HepG2 (cell line): Measurements from ENCODE around the gene TUBB3. TPM values are rescaled to one million over a fixed set of nuclear protein-coding genes. Genes with fewer than 3 reads are reported as not detected.

Source experiments
- HHEX ChIP-seq: IDR thresholded peaks from 2 replicates; pipeline ENCODE4 v1.6.1; 2016; ENCODE audit warnings: control low read depth
- HNF1B ChIP-seq: sonication (generic); formaldehyde crosslinking; IDR thresholded peaks from 2 replicates; pipeline ENCODE4 v1.5.1; 2020; ENCODE audit warnings: mild to moderate bottlenecking, moderate library complexity, missing genetic modification reagents
- HNRNPL ChIP-seq: fragments of 200-400 bp; formaldehyde crosslinking; IDR thresholded peaks from 2 replicates; pipeline ENCODE4 v1.6.1; 2017; ENCODE audit warnings: mild to moderate bottlenecking, low read depth, low read length
- KMT2A ChIP-seq: sonication (generic); formaldehyde crosslinking; IDR thresholded peaks from 2 replicates; pipeline ENCODE4 v1.4.0; 2020; ENCODE audit warnings: missing genetic modification reagents
- MATR3 ChIP-seq: sonication (generic); formaldehyde crosslinking; IDR thresholded peaks from 2 replicates; pipeline ENCODE4 v1.4.0; 2020; ENCODE audit warnings: missing genetic modification reagents
- MTA3 ChIP-seq: sonication (generic); formaldehyde crosslinking; IDR thresholded peaks from 2 replicates; pipeline ENCODE4 v1.4.0; 2020; ENCODE audit warnings: missing genetic modification reagents
- NR3C1 ChIP-seq: sonication (generic); formaldehyde crosslinking; IDR thresholded peaks from 2 replicates; pipeline ENCODE4 v1.4.0; 2020; ENCODE audit warnings: missing genetic modification reagents
- PCBP1 ChIP-seq: fragments of 200-400 bp; formaldehyde crosslinking; IDR thresholded peaks from 2 replicates; pipeline ENCODE4 v1.6.1; 2017; ENCODE audit warnings: mild to moderate bottlenecking, low read depth, low read length, borderline replicate concordance
- RFXANK ChIP-seq: IDR thresholded peaks from 2 replicates; pipeline ENCODE4 v1.6.1; 2016
- SIN3B ChIP-seq: fragments of 150-350 bp; IDR thresholded peaks from 2 replicates; pipeline ENCODE4 v1.6.1; 2014; ENCODE audit warnings: low read length
- STAT5B ChIP-seq: sonication (generic); formaldehyde crosslinking; IDR thresholded peaks from 2 replicates; pipeline ENCODE4 v1.4.0; 2020; ENCODE audit warnings: missing genetic modification reagents
- ZFP91 ChIP-seq: sonication (generic); formaldehyde crosslinking; IDR thresholded peaks from 2 replicates; pipeline ENCODE4 v1.9.0; 2022; ENCODE audit warnings: missing genetic modification reagents, mild to moderate bottlenecking, borderline replicate concordance
- ZNF331 ChIP-seq: sonication (generic); formaldehyde crosslinking; IDR thresholded peaks from 2 replicates; pipeline ENCODE4 v1.4.0; 2020; ENCODE audit warnings: missing genetic modification reagents
- ZNF350 ChIP-seq: sonication (generic); formaldehyde crosslinking; IDR thresholded peaks from 2 replicates; pipeline ENCODE4 v1.4.0; 2020; ENCODE audit warnings: mild to moderate bottlenecking, low read depth, missing genetic modification reagents, borderline replicate concordance
- ZNF430 ChIP-seq: sonication (generic); formaldehyde crosslinking; IDR thresholded peaks from 2 replicates; pipeline ENCODE4 v1.9.0; 2021; ENCODE audit warnings: mild to moderate bottlenecking, missing genetic modification reagents
- ZNF431 ChIP-seq: sonication (generic); formaldehyde crosslinking; IDR thresholded peaks from 2 replicates; pipeline ENCODE4 v1.9.0; 2022; ENCODE audit warnings: missing genetic modification reagents, low read depth, mild to moderate bottlenecking, borderline replicate concordance
- ZNF563 ChIP-seq: sonication (generic); formaldehyde crosslinking; IDR thresholded peaks from 2 replicates; pipeline ENCODE4 v1.8.0; 2022; ENCODE audit warnings: mild to moderate bottlenecking, moderate library complexity, missing genetic modification reagents
- ZNF589 ChIP-seq: sonication (generic); formaldehyde crosslinking; conservative IDR thresholded peaks from 2 replicates; pipeline ENCODE4 v1.8.0; 2022; ENCODE audit warnings: mild to moderate bottlenecking, moderate library complexity, missing genetic modification reagents
- ZNF883 ChIP-seq: sonication (generic); formaldehyde crosslinking; IDR thresholded peaks from 2 replicates; pipeline ENCODE4 v1.5.1; 2020; ENCODE audit warnings: mild to moderate bottlenecking, missing genetic modification reagents; ENCODE audit errors: not compliant biosample characterization
- ZSCAN29 ChIP-seq: sonication (generic); formaldehyde crosslinking; conservative IDR thresholded peaks from 2 replicates; pipeline ENCODE4 v1.4.0; 2020; ENCODE audit warnings: mild to moderate bottlenecking, missing genetic modification reagents
- ZSCAN31 ChIP-seq: sonication (generic); formaldehyde crosslinking; IDR thresholded peaks from 2 replicates; pipeline ENCODE4 v1.5.0; 2020; ENCODE audit warnings: low read depth, mild to moderate bottlenecking, missing genetic modification reagents
- polyA plus RNA-seq, 8 experiments: library from polyadenylated mRNA; depleted of rRNA in 3 of 8; stranded (reverse) in 7 of 8; unstranded in 1 of 8; fragments of >200 nt; fragmentation: Illumina TruSeq in 4 of 8; extraction: Trizol in 4 of 8; gene quantifications; 2 replicates each; pipeline versions ENCODE4 v1.2.1 to v1.2.3, GENCODE V29; 2011 to 2016; ENCODE audit warnings: low read depth in 4 of 8, missing spikeins in 1 of 8, mixed read lengths in 1 of 8; ENCODE audit not compliant: insufficient read depth in 1 of 8
- total RNA-seq, 5 experiments: library from RNA; depleted of rRNA; stranded (reverse); fragments of >200 nt; fragmentation: Illumina TruSeq; extraction: Trizol; gene quantifications; 2 replicates each; pipeline ENCODE4 v1.2.3, GENCODE V29; 2016; ENCODE audit warnings: low read depth in 1 of 5
- TF ChIP-seq, protein P1 (sequence below): sonication (generic); formaldehyde crosslinking; IDR thresholded peaks from 2 replicates; pipeline ENCODE4 v1.9.0; 2021; ENCODE audit warnings: missing genetic modification reagents, mild to moderate bottlenecking, borderline replicate concordance
- TF ChIP-seq, protein P2 (sequence below): IDR thresholded peaks from 2 replicates; pipeline ENCODE4 v1.6.1; 2012; ENCODE audit warnings: inconsistent platforms

Gene TUBB3
- total and polyA plus RNA-seq, 2 of the 13 experiments (the other 11 are each of a cell fraction or from before 2014, with no cell fraction given), result 110 to 185 TPM

DNA sequence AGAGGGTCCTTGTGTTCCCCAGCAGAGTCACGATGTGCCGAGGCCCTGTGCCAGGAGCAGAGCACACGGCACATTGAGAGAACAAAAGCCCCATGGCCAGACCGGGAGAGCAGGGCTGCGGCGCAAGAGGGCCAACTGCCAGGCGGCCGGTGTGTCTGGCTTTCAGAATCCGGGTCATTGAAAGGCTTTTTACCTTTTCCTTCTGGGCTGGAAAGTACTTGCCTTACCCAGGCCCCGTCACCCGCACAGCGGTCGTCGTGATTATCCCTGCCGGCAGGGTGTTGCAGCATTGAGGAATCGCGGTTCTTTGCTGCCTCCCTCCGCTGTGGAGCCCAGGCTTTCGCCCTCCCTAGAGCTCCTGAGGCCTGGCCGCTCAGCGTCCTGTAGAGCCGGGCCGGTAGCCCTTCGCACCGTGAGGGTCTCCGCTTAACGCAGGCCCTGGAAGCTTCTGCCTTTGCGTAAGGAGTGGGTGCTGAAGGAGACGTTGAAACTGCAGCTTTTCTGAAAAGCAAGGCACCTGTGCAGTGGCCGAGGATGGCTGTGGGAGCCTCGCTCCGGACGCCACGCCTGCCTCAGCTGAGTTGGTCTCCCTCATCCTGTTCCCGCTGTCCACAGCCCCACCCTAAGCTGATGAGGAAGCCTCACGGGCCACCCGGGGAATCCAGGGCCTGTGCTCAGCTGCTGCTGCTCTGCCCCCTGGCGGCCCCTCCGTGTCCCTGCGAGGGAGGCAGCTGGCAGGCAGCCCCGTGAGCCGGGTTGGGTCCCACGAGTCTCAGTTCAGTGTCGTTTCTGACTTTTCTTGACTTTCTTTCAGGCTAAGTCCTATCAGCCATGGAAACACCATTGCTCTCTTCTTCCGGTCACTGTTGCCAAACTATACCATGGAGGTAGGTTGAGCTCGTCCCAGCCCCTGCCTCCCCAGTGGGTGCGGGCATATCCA, 13.1 kb upstream of the TUBB3 start (continued):
- TF ChIP-seq SIN3B, result no peak
- no peak for TF ChIP-seq ZNF563 (CRISPR knock-in tag)
- TF ChIP-seq RFXANK (CRISPR knock-in tag), result no peak
- TF ChIP-seq PCBP1, result no peak
- TF ChIP-seq ZNF350 (CRISPR knock-in tag), result peak; percentile 54; the same call in 1 of the 2 replicates
- TF ChIP-seq ZFP91 (CRISPR knock-in tag), result peak; percentile 37; the same call in 1 of the 2 replicates
- TF ChIP-seq, protein P1, sequence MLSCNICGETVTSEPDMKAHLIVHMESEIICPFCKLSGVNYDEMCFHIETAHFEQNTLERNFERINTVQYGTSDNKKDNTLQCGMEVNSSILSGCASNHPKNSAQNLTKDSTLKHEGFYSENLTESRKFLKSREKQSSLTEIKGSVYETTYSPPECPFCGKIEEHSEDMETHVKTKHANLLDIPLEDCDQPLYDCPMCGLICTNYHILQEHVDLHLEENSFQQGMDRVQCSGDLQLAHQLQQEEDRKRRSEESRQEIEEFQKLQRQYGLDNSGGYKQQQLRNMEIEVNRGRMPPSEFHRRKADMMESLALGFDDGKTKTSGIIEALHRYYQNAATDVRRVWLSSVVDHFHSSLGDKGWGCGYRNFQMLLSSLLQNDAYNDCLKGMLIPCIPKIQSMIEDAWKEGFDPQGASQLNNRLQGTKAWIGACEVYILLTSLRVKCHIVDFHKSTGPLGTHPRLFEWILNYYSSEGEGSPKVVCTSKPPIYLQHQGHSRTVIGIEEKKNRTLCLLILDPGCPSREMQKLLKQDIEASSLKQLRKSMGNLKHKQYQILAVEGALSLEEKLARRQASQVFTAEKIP (CRISPR knock-in tag), result no peak
- TF ChIP-seq HNF1B (CRISPR knock-in tag), result peak; percentile 79
- no peak for TF ChIP-seq ZNF430
- peak; percentile 74 for TF ChIP-seq ZNF883 (CRISPR knock-in tag)
- no peak for TF ChIP-seq ZNF431 (CRISPR knock-in tag)
- TF ChIP-seq MATR3 (CRISPR knock-in tag), result no peak
- TF ChIP-seq, protein P2, sequence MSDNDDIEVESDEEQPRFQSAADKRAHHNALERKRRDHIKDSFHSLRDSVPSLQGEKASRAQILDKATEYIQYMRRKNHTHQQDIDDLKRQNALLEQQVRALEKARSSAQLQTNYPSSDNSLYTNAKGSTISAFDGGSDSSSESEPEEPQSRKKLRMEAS, result no peak; the same call in 1 of the 2 replicates
- TF ChIP-seq HHEX (CRISPR knock-in tag), result no peak
- 0 out of 2 replicates have a peak, but pooled peaks have one; percentile 28 for TF ChIP-seq KMT2A (CRISPR knock-in tag)
- no peak for TF ChIP-seq ZSCAN31
- peak; percentile 39; the same call in 1 of the 2 replicates for TF ChIP-seq ZNF331 (CRISPR knock-in tag)
- TF ChIP-seq ZNF589 (CRISPR knock-in tag), result 0 out of 2 replicates have a peak, but pooled peaks have one; percentile 12
- TF ChIP-seq STAT5B (CRISPR knock-in tag), result no peak
- no peak for TF ChIP-seq NR3C1 (CRISPR knock-in tag)
- peak; percentile 38; the same call in 1 of the 2 replicates for TF ChIP-seq HNRNPL
- TF ChIP-seq ZSCAN29 (CRISPR knock-in tag), result no peak
- no peak for TF ChIP-seq MTA3
